ENCODE results near the gene TNNT3.
"Not testable (repeated sequence)": the region's sequence is repeated elsewhere in the genome, so short reads cannot be mapped to it uniquely, and the experiment has no call there.

Gene TNNT3

GRCh38 chr11:1936072-1936780 lies 16.7 kb downstream of the TNNT3 start:
- DNase-seq = no peak

GRCh38 chr11:1936781-1937615 lies 17.5 kb downstream of the TNNT3 start:
- no peak for DNase-seq

GRCh38 chr11:1937616-1938342 lies 18.3 kb downstream of the TNNT3 start:
- no peak for DNase-seq

GRCh38 chr11:1938343-1939005 lies 19.0 kb downstream of the TNNT3 start:
- DNase-seq = no peak

- no peak for DNase-seq
Measured at GRCh38 chr11:1939006-1939625, 19.6 kb downstream of the TNNT3 start.

GRCh38 chr11:1939788-1940187 lies 20.3 kb downstream of the TNNT3 start:
- not testable (repeated sequence) for DNase-seq

GRCh38 chr11:1942558-1943260 lies 23.2 kb downstream of the TNNT3 start:
- no peak for DNase-seq

GRCh38 chr11:1943576-1943975 lies 24.1 kb downstream of the TNNT3 start:
- no peak for DNase-seq

GRCh38 chr11:1943977-1944376 lies 24.5 kb downstream of the TNNT3 start:
- no peak for DNase-seq

GRCh38 chr11:1946812-1947484 lies 27.4 kb downstream of the TNNT3 start, which contains the start of gene MRPL23:
TSS of gene MRPL23 (plus strand) at chr11:1947332. CDS start at chr11:1947363, 31 bp downstream.
- no peak for DNase-seq

GRCh38 chr11:1947592-1948237 lies 28.2 kb downstream of the TNNT3 start:
- DNase-seq = no peak

GRCh38 chr11:1948389-1948788 lies 28.9 kb downstream of the TNNT3 start:
- DNase-seq = no peak

- DNase-seq = no peak
Measured at GRCh38 chr11:1949302-1949701, 29.8 kb downstream of the TNNT3 start.

- no peak for DNase-seq
Measured at GRCh38 chr11:1949922-1950321, 30.4 kb downstream of the TNNT3 start.

- DNase-seq = no peak
Measured at GRCh38 chr11:1952806-1953482, 33.4 kb downstream of the TNNT3 start.

- DNase-seq = no peak
Measured at GRCh38 chr11:1953489-1954266, 34.2 kb downstream of the TNNT3 start.

GRCh38 chr11:1958367-1958766 lies 38.9 kb downstream of the TNNT3 start:
- no peak for DNase-seq

GRCh38 chr11:1959786-1960185 lies 40.3 kb downstream of the TNNT3 start:
- DNase-seq = no peak

- DNase-seq = no peak
Measured at GRCh38 chr11:1963864-1964263, 44.4 kb downstream of the TNNT3 start.

All from KG1 (cell line).